ENCODE measurements around the gene UTS2B.

The UTS2B gene

DNA sequence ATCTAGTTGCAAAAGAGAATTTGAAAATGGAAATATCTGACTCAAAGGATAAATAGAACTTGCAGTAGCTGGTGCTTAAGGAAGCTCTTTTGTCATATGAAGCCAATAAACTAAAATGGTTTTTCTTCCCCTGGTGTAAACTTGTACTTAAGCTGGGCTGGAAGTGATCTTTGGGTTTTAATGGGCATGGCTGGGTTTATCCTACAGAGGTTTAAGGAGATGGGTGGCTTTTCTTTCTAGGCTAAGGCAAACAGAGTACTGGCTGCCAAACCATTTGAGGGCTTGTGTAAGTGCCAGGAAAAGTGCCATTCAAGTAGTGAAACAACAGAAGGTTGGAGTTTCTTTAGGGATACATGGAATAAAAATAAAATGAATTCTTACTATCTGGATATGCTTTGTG is 12.1 kb upstream of the UTS2B start:
- no peak for TF ChIP-seq ZNF274 (IDR thresholded peaks at IDR 0.05; ENCODE audit: low read depth, low read length)
- no peak overlapping the region for H3K4me3 ChIP-seq (ENCODE audit: low read length)

GRCh38 chr3:191342006-191342405 is 11.7 kb upstream of the UTS2B start:
- H3K4me3 ChIP-seq (ENCODE audit: low read length) = no peak overlapping the region
- TF ChIP-seq ZNF274 (IDR thresholded peaks at IDR 0.05; ENCODE audit: low read depth, low read length) = no peak

- TF ChIP-seq ZNF274 (IDR thresholded peaks at IDR 0.05; ENCODE audit: low read depth, low read length) = no peak
- no peak overlapping the region for H3K4me3 ChIP-seq (ENCODE audit: low read length)
Observed at GRCh38 chr3:191340966-191341365, 10.6 kb upstream of the UTS2B start.

DNA sequence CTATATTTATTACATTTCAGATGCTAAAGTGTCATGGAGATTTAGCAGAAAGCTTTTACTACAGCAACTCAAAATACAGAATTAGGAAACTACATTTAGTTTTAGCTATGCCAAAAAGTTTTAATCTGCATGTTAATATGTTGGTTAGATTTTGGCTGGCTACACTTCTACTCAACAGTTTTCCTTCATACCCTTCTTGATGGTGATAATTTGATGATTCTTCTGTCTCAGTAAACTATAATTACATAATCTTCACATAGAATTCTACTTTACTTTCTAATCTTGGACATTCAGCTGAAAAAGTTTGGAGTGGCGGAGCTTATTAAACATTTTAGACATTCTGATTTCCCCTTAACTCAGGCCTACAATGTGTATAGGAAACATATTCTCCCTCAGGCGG is 10.0 kb upstream of the UTS2B start:
- no peak overlapping the region for H3K4me3 ChIP-seq (ENCODE audit: low read length)
- no peak for TF ChIP-seq ZNF274 (IDR thresholded peaks at IDR 0.05; ENCODE audit: low read depth, low read length)

GRCh38 chr3:191339316-191339917 is 9.1 kb upstream of the UTS2B start:
- no peak for TF ChIP-seq ZNF274 (IDR thresholded peaks at IDR 0.05; ENCODE audit: low read depth, low read length)

DNA sequence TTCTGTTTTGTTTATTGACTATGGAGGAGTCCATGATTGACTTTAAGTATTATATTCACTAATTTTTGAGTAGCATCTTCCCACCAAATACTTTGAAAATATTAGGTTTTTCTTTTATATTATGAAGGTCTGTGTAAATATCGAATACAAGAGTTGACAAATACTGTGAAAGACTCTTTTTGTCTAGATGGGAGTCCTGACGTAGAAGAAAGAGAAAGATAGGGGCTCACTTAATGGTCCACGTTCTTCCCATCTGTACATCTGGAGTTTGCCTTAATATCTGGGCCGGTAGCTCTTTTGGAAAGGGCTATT is 7.8 kb upstream of the UTS2B start:
- no peak overlapping the region for H3K4me3 ChIP-seq (ENCODE audit: low read length)
- no peak for TF ChIP-seq ZNF274 (IDR thresholded peaks at IDR 0.05; ENCODE audit: low read depth, low read length)

More at GRCh38 chr3:191339316-191339917, 9.1 kb upstream of the UTS2B start:
- H3K4me3 ChIP-seq (ENCODE audit: low read length) = no peak overlapping the region

DNA sequence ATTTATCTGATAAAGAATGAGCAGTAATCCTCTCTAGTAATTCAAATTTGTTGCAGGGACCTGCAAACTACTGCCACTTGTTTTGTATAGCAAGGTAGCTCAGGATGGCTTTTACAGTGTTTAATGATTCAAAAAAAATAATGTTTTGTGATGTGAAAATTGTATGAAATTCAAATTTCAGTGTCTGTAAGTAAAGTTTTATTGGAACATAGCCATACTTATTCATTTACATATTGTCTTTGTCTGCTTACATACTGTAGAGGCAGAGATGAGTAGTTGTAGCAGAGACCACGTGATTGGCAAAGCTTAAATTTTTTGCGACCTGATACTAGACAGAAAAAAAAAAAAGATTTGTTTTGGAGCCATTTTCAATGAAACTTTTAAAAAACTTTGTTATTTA is 6.5 kb upstream of the UTS2B start:
- no peak for TF ChIP-seq ZNF274 (IDR thresholded peaks at IDR 0.05; ENCODE audit: low read depth, low read length)
- no peak overlapping the region for H3K4me3 ChIP-seq (ENCODE audit: low read length)

- H3K4me3 ChIP-seq (ENCODE audit: low read length) = no peak overlapping the region; the same call in 1 of the 2 replicates
Observed at GRCh38 chr3:191334346-191334893, 4.1 kb upstream of the UTS2B start.

GRCh38 chr3:191333298-191333880 is 3.1 kb upstream of the UTS2B start:
- H3K4me3 ChIP-seq (ENCODE audit: low read length) = no peak overlapping the region
- TF ChIP-seq ZNF274 (IDR thresholded peaks at IDR 0.05; ENCODE audit: low read depth, low read length) = no peak

More at GRCh38 chr3:191334346-191334893, 4.1 kb upstream of the UTS2B start:
- no peak for TF ChIP-seq ZNF274 (IDR thresholded peaks at IDR 0.05; ENCODE audit: low read depth, low read length)

GRCh38 chr3:191331388-191331787 is 1.1 kb upstream of the UTS2B start:
- H3K4me3 ChIP-seq (ENCODE audit: low read length) = peak overlapping the region; percentile 95; the same call in 1 of the 2 replicates
- no peak for TF ChIP-seq ZNF274 (IDR thresholded peaks at IDR 0.05; ENCODE audit: low read depth, low read length)

DNA sequence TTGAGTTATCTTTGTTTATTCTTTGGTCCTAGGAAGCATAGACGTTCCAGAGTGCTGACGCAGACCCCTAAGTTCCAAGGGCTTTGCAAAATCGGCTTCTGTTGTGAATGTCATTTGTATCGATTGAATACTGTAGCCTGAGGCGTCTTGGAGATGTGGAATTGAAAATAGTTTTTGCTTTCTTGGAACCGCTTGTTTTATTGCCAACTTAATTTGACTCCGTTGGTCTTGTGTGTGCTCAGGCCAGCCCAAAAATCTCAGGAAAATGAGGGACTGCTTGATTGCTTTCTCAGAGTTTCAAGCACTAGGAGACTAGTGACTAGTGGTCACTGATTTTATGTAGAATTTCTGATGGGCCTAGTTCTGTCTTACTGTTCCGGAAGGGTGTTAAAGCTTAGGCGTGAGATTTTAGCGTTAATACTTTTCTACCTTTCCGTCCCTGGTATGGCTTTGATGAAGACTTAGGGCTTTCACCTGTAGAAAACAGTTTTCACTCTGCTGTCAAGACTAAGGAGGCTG is 263 bp upstream of the UTS2B start:
- no peak for TF ChIP-seq ZNF274 (IDR thresholded peaks at IDR 0.05; ENCODE audit: low read depth, low read length)
- H3K4me3 ChIP-seq (ENCODE audit: low read length) = peak overlapping the region; percentile 95

DNA sequence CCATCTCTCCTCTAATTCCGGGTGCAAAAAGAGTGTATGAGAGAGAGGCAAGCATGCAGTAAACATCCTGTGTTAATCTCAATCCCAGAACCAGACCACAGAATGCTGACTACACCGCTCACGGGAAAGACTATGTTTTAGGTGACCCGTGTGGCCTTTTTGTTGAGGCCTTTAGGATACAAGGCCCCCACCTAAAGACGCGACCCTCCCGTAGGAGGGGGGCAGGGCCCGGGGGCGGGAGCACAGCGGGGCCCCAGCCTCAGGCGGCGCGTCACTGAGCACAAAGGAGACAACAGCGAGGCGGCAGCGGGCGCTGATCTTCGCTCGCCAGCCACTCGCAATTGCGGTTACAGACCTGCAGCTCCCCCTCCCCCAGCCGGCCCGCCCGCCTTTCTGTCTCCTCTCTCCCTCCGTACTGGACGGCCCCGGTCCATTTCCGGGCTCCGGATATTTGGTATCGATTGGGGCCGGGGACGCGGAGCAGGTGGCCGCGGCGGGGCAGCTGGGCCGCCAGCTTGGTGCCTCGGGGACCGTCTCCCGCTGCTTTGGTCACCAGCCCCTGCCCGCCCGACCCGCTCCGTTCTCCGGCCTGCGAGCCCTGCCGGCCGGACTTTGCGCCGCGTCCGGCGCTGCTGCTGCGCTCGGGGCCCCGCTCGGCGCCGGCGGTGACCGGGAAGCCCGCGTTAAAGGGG is 1.2 kb downstream of the UTS2B start, which contains the start of gene CCDC50:
CCDC50 (plus strand) TSS at position 433 of the 692 bp plus-strand sequence. CDS start 281 bp downstream, outside the sequence.
- peak within 1 kb of the TSS; percentile 95 for H3K4me3 ChIP-seq (ENCODE audit: low read length)
- no peak for TF ChIP-seq ZNF274 (IDR thresholded peaks at IDR 0.05; ENCODE audit: low read depth, low read length)

GRCh38 chr3:191328383-191328961 is 1.9 kb downstream of the UTS2B start:
- TF ChIP-seq ZNF274 (IDR thresholded peaks at IDR 0.05; ENCODE audit: low read depth, low read length) = no peak
- H3K4me3 ChIP-seq (ENCODE audit: low read length) = peak overlapping the region; percentile 95; the same call in 1 of the 2 replicates

- no peak for TF ChIP-seq ZNF274 (IDR thresholded peaks at IDR 0.05; ENCODE audit: low read depth, low read length)
- no peak overlapping the region for H3K4me3 ChIP-seq (ENCODE audit: low read length)
Observed at GRCh38 chr3:191327526-191327925, 2.8 kb downstream of the UTS2B start.
